Purkinje cell (primary cell): Measurements from ENCODE around the gene CTNNBL1. TPM values are rescaled to one million over a fixed set of nuclear protein-coding genes. Genes with fewer than 3 reads are reported as not detected.

Experiments used
- polyA plus RNA-seq: library from polyadenylated mRNA; unstranded; fragments of >200 nt; fragmentation: Nextera tagmentation; gene quantifications from 2 replicates; pipeline ENCODE4 v1.2.1, GENCODE V29; 2014

CTNNBL1 gene, protein sequence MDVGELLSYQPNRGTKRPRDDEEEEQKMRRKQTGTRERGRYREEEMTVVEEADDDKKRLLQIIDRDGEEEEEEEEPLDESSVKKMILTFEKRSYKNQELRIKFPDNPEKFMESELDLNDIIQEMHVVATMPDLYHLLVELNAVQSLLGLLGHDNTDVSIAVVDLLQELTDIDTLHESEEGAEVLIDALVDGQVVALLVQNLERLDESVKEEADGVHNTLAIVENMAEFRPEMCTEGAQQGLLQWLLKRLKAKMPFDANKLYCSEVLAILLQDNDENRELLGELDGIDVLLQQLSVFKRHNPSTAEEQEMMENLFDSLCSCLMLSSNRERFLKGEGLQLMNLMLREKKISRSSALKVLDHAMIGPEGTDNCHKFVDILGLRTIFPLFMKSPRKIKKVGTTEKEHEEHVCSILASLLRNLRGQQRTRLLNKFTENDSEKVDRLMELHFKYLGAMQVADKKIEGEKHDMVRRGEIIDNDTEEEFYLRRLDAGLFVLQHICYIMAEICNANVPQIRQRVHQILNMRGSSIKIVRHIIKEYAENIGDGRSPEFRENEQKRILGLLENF
- 29.9 and 48.5 TPM in 2 replicates for polyA plus RNA-seq

DNA sequence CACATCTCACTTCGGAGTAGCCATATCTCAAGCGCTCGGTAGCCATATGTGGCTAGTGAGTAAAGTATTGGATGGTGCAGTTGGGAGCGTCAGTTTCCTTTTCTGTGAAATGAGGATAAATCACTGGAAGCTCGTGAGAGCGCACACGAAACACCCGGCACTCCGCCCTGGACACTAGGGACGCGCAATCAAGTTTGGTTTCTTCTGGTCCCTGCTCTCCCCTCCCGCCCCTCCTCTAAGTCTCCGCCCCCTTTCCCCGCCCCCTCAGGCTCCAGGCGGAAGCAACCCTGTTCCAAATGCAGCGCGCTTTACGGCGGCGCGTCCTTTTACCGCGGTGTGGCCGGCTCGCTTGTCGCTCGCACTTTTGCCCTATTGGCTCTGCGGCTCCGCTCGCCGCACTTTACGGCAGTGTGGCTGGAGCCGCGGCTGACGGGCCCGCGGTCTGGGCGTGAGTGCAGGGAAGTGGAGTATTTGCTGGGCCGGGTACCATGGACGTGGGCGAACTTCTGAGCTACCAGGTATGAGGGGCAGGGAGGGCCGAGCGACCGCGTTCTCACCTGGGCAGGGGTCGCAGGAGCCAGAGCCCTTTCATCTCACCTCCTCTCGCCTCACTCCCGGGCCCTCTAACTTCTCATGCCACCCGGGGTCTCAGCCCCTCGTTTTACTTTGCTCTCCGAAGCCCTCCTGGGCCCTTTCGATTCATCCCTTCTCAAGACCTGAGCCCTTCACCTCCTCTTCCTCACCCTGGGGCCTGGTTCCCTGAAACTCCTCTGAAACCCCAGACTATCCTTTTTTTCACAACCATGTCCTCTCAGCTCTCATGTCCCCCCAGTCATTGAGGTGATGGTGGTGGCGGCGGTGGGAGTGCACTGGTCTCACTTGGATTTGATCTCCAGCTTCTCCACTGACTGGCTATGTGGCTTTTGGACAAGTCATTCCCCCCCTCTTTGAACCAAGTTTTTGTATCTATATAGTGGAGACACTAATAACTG, at the start of gene CTNNBL1:
Gene CTNNBL1, plus strand, starts transcription at position 396 of the 992 bp plus-strand sequence. Its CDS starts 93 bp downstream, at position 489.

DNA sequence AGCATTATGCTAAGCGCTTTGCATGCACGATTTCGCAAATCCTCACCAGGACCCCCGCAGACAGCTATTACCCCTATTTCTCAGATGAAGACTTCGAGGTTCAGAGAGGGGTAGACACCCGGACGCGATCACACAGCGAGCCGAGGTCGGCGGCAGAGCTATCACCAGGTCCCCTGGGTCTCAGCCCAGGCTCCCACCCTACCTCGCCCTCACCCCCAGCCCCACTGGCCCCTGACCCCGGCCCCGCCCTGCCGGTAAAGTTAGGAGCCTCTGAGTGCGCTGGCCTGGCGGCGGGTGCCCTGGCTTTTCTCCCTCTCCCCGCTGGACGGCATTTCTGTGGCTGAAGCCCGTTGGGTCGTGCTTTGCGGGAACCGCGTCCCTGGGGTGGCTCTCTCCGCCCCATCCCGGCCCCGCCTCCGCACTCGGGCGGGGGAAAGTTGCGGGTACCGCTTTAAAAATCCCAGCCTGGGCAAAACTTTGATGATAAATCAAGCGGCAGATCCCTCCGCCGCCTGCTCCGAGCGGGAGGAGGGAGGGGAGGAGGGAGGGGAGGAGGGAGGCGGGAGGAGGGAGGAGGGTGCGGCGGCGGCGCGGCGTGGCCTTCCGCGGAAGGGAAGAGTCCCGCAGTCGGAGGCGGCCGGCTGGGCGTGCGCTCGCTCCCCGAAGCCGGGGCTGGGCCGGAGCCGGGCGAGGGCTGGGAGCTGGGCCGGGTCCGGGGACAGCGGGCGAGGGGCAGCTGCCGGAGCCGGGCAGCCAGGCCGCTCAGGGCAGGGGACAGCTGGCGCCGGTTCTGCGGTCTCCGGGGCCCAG, 208.9 kb downstream of the CTNNBL1 start, which contains the start of gene VSTM2L:
Gene VSTM2L, plus strand, starts transcription at position 624 of the 810 bp plus-strand sequence. CDS start 224 bp downstream, outside the sequence.

Other genes starting within 250 kb of the CTNNBL1 start
- 28.4 and 42.2 TPM in 2 replicates for gene NNAT, start 172.8 kb upstream of the CTNNBL1 start, polyA plus RNA-seq
- gene BLCAP, start 166.2 kb upstream of the CTNNBL1 start, polyA plus RNA-seq, result 139 and 162 TPM in 2 replicates
- gene VSTM2L, start 209.1 kb downstream of the CTNNBL1 start, polyA plus RNA-seq, result 19.3 and 23.6 TPM in 2 replicates